ENCODE data around the gene HES3.

HES3 gene

GRCh38 chr1:6245869-6246496, 2.0 kb downstream of the HES3 start:
- no peak for DNase-seq (ENCODE audit: low read depth in 2 of 2)

GRCh38 chr1:6246497-6247467, 2.8 kb downstream of the HES3 start:
- no peak for DNase-seq (ENCODE audit: low read depth in 2 of 2)

- no peak for DNase-seq (ENCODE audit: low read depth in 2 of 2)
Measured at GRCh38 chr1:6247651-6248050, 3.7 kb downstream of the HES3 start.

- no peak for DNase-seq (ENCODE audit: low read depth in 2 of 2)
Measured at GRCh38 chr1:6248161-6248776, 4.3 kb downstream of the HES3 start.

- no peak for DNase-seq (ENCODE audit: low read depth in 2 of 2)
Measured at GRCh38 chr1:6248932-6249738, 5.2 kb downstream of the HES3 start.

- DNase-seq (ENCODE audit: low read depth in 2 of 2) = no peak
Measured at GRCh38 chr1:6249739-6250689, 6.0 kb downstream of the HES3 start.

GRCh38 chr1:6251233-6251632, 7.3 kb downstream of the HES3 start:
- no peak for DNase-seq (ENCODE audit: low read depth in 2 of 2)

- DNase-seq (ENCODE audit: low read depth in 2 of 2) = no peak
Measured at GRCh38 chr1:6251681-6252373, 7.8 kb downstream of the HES3 start.

GRCh38 chr1:6252374-6252710, 8.4 kb downstream of the HES3 start:
- DNase-seq (ENCODE audit: low read depth in 2 of 2) = no peak

GRCh38 chr1:6253380-6253779, 9.4 kb downstream of the HES3 start:
- no peak for DNase-seq (ENCODE audit: low read depth in 2 of 2)

- no peak for DNase-seq (ENCODE audit: low read depth in 2 of 2)
Measured at GRCh38 chr1:6254691-6255090, 10.7 kb downstream of the HES3 start.

- DNase-seq (ENCODE audit: low read depth in 2 of 2) = no peak
Measured at GRCh38 chr1:6256645-6257044, 12.7 kb downstream of the HES3 start.

- no peak for DNase-seq (ENCODE audit: low read depth in 2 of 2)
Measured at GRCh38 chr1:6257541-6258069, 13.6 kb downstream of the HES3 start.

- DNase-seq (ENCODE audit: low read depth in 2 of 2) = no peak
Measured at GRCh38 chr1:6258675-6259074, 14.7 kb downstream of the HES3 start.

- DNase-seq (ENCODE audit: low read depth in 2 of 2) = peak in 1 of 2 experiments; percentile 40
Measured at GRCh38 chr1:6259491-6260362, 15.7 kb downstream of the HES3 start.

- DNase-seq (ENCODE audit: low read depth in 2 of 2) = no peak
Measured at GRCh38 chr1:6260433-6260934, 16.5 kb downstream of the HES3 start.

GRCh38 chr1:6260961-6261614, 17.1 kb downstream of the HES3 start, which contains the start of gene GPR153:
GPR153 (minus strand) TSS chr1:6261098; CDS start chr1:6254905, 6,193 bp downstream.
- DNase-seq (ENCODE audit: low read depth in 2 of 2) = no peak

- no peak for DNase-seq (ENCODE audit: low read depth in 2 of 2)
Measured at GRCh38 chr1:6261615-6261995, 17.6 kb downstream of the HES3 start.
